ENCODE data around the gene MYO5A. TPM values are rescaled to one million over a fixed set of nuclear protein-coding genes. Genes with fewer than 3 reads are reported as not detected.

MYO5A gene
- total RNA-seq, 1 experiment from 2014 or later, result 29.2 TPM

GRCh38 chr15:52397118-52397517 is 131.6 kb downstream of the MYO5A start (continued):
- TF ChIP-seq, protein P1, sequence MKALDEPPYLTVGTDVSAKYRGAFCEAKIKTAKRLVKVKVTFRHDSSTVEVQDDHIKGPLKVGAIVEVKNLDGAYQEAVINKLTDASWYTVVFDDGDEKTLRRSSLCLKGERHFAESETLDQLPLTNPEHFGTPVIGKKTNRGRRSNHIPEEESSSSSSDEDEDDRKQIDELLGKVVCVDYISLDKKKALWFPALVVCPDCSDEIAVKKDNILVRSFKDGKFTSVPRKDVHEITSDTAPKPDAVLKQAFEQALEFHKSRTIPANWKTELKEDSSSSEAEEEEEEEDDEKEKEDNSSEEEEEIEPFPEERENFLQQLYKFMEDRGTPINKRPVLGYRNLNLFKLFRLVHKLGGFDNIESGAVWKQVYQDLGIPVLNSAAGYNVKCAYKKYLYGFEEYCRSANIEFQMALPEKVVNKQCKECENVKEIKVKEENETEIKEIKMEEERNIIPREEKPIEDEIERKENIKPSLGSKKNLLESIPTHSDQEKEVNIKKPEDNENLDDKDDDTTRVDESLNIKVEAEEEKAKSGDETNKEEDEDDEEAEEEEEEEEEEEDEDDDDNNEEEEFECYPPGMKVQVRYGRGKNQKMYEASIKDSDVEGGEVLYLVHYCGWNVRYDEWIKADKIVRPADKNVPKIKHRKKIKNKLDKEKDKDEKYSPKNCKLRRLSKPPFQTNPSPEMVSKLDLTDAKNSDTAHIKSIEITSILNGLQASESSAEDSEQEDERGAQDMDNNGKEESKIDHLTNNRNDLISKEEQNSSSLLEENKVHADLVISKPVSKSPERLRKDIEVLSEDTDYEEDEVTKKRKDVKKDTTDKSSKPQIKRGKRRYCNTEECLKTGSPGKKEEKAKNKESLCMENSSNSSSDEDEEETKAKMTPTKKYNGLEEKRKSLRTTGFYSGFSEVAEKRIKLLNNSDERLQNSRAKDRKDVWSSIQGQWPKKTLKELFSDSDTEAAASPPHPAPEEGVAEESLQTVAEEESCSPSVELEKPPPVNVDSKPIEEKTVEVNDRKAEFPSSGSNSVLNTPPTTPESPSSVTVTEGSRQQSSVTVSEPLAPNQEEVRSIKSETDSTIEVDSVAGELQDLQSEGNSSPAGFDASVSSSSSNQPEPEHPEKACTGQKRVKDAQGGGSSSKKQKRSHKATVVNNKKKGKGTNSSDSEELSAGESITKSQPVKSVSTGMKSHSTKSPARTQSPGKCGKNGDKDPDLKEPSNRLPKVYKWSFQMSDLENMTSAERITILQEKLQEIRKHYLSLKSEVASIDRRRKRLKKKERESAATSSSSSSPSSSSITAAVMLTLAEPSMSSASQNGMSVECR (CRISPR knock-in tag; IDR thresholded peaks at IDR 0.05; ENCODE audit: borderline replicate concordance), result no peak
- TF ChIP-seq ZNF532 (CRISPR knock-in tag; IDR thresholded peaks at IDR 0.05; ENCODE audit: borderline replicate concordance), result no peak
- no peak for TF ChIP-seq FOXJ3 (CRISPR knock-in tag; IDR thresholded peaks at IDR 0.05; ENCODE audit: borderline replicate concordance)
- TF ChIP-seq ZMAT4 (CRISPR knock-in tag; IDR thresholded peaks at IDR 0.05), result no peak
- TF ChIP-seq, protein P2, sequence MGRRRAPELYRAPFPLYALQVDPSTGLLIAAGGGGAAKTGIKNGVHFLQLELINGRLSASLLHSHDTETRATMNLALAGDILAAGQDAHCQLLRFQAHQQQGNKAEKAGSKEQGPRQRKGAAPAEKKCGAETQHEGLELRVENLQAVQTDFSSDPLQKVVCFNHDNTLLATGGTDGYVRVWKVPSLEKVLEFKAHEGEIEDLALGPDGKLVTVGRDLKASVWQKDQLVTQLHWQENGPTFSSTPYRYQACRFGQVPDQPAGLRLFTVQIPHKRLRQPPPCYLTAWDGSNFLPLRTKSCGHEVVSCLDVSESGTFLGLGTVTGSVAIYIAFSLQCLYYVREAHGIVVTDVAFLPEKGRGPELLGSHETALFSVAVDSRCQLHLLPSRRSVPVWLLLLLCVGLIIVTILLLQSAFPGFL (CRISPR knock-in tag; IDR thresholded peaks at IDR 0.05; ENCODE audit: borderline replicate concordance), result no peak
- TF ChIP-seq FOXP1 (CRISPR knock-in tag; IDR thresholded peaks at IDR 0.05; ENCODE audit: borderline replicate concordance), result no peak
- TF ChIP-seq KAT7 (CRISPR knock-in tag; IDR thresholded peaks at IDR 0.05; ENCODE audit: borderline replicate concordance), result no peak
- no peak for TF ChIP-seq TCF7 (CRISPR knock-in tag; IDR thresholded peaks at IDR 0.05; ENCODE audit: low read depth)
- TF ChIP-seq SMAD4 (CRISPR knock-in tag; IDR thresholded peaks at IDR 0.05), result no peak
- TF ChIP-seq MAX (CRISPR knock-in tag; IDR thresholded peaks at IDR 0.05), result no peak

GRCh38 chr15:52394118-52394517 is 134.6 kb downstream of the MYO5A start:
- Mint-ChIP-seq H3K9me3 (no peaks in the 10 kb centered on the region), H3K4me3 (no peak overlapping the region), H3K27me3 (ENCODE audit: low read depth) (no peaks in the 10 kb centered on the region), H3K36me3 (peaks cover 4% of the 10 kb centered on the region; the same call in 1 of the 2 replicates), H3K4me1 (peaks cover 68% of the 10 kb centered on the region), H3K27ac (peak overlapping the region; percentile 90)
- ChIA-PET CTCF (interaction anchor here (1.6 kb wide), 1 partner anchor 58 kb away, joined by 4 read pairs; no protein-coding TSS in a partner anchor), POLR2A (no interaction called here)
- 0 out of 2 replicates have a peak, but pooled peaks have one; percentile 6 for ATAC-seq
- DNase-seq (ENCODE audit: low spot score), result no peak
- TF ChIP-seq ZNF416 (CRISPR knock-in tag; IDR thresholded peaks at IDR 0.05), result no peak
- no peak for TF ChIP-seq KAT7 (CRISPR knock-in tag; IDR thresholded peaks at IDR 0.05; ENCODE audit: borderline replicate concordance)
- TF ChIP-seq ZNF423 (CRISPR knock-in tag; IDR thresholded peaks at IDR 0.05), result no peak
- TF ChIP-seq, protein P3, sequence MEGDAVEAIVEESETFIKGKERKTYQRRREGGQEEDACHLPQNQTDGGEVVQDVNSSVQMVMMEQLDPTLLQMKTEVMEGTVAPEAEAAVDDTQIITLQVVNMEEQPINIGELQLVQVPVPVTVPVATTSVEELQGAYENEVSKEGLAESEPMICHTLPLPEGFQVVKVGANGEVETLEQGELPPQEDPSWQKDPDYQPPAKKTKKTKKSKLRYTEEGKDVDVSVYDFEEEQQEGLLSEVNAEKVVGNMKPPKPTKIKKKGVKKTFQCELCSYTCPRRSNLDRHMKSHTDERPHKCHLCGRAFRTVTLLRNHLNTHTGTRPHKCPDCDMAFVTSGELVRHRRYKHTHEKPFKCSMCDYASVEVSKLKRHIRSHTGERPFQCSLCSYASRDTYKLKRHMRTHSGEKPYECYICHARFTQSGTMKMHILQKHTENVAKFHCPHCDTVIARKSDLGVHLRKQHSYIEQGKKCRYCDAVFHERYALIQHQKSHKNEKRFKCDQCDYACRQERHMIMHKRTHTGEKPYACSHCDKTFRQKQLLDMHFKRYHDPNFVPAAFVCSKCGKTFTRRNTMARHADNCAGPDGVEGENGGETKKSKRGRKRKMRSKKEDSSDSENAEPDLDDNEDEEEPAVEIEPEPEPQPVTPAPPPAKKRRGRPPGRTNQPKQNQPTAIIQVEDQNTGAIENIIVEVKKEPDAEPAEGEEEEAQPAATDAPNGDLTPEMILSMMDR (IDR thresholded peaks at IDR 0.05), result no peak
- TF ChIP-seq, protein P4, sequence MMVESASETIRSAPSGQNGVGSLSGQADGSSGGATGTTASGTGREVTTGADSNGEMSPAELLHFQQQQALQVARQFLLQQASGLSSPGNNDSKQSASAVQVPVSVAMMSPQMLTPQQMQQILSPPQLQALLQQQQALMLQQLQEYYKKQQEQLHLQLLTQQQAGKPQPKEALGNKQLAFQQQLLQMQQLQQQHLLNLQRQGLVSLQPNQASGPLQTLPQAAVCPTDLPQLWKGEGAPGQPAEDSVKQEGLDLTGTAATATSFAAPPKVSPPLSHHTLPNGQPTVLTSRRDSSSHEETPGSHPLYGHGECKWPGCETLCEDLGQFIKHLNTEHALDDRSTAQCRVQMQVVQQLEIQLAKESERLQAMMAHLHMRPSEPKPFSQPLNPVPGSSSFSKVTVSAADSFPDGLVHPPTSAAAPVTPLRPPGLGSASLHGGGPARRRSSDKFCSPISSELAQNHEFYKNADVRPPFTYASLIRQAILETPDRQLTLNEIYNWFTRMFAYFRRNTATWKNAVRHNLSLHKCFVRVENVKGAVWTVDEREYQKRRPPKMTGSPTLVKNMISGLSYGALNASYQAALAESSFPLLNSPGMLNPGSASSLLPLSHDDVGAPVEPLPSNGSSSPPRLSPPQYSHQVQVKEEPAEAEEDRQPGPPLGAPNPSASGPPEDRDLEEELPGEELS (CRISPR knock-in tag; IDR thresholded peaks at IDR 0.05), result no peak
- TF ChIP-seq USF2 (CRISPR knock-in tag; IDR thresholded peaks at IDR 0.05), result no peak
- TF ChIP-seq, protein P5, sequence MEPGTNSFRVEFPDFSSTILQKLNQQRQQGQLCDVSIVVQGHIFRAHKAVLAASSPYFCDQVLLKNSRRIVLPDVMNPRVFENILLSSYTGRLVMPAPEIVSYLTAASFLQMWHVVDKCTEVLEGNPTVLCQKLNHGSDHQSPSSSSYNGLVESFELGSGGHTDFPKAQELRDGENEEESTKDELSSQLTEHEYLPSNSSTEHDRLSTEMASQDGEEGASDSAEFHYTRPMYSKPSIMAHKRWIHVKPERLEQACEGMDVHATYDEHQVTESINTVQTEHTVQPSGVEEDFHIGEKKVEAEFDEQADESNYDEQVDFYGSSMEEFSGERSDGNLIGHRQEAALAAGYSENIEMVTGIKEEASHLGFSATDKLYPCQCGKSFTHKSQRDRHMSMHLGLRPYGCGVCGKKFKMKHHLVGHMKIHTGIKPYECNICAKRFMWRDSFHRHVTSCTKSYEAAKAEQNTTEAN (CRISPR knock-in tag; IDR thresholded peaks at IDR 0.05), result no peak
